HepG2 (cell line): ENCODE data around the gene PACSIN1. TPM values are rescaled to one million over a fixed set of nuclear protein-coding genes. Genes with fewer than 3 reads are reported as not detected.

Source experiments
- ADNP ChIP-seq: sonication (generic); formaldehyde crosslinking; IDR thresholded peaks from 2 replicates; pipeline ENCODE4 v1.4.0; 2020; ENCODE audit warnings: missing genetic modification reagents
- CENPT ChIP-seq: sonication (generic); formaldehyde crosslinking; IDR thresholded peaks from 2 replicates; pipeline ENCODE4 v1.8.0; 2022; ENCODE audit warnings: low read depth, mild to moderate bottlenecking, moderate library complexity, missing genetic modification reagents
- ELF4 ChIP-seq: sonication (generic); formaldehyde crosslinking; IDR thresholded peaks from 2 replicates; pipeline ENCODE4 v1.5.0; 2020; ENCODE audit warnings: missing genetic modification reagents, mild to moderate bottlenecking, moderate library complexity, borderline replicate concordance
- IRF9 ChIP-seq: sonication (generic); formaldehyde crosslinking; IDR thresholded peaks from 2 replicates; pipeline ENCODE4 v1.8.0; 2022; ENCODE audit warnings: missing genetic modification reagents, mild to moderate bottlenecking, borderline replicate concordance
- ISL2 ChIP-seq: sonication (generic); formaldehyde crosslinking; IDR thresholded peaks from 2 replicates; pipeline ENCODE4 v1.5.0; 2020; ENCODE audit warnings: missing genetic modification reagents
- KDM1A ChIP-seq: IDR thresholded peaks from 2 replicates; pipeline ENCODE4 v1.6.1; 2016; ENCODE audit warnings: missing compliant biosample characterization
- NFIB ChIP-seq: sonication (generic); formaldehyde crosslinking; IDR thresholded peaks from 2 replicates; pipeline ENCODE4 v1.9.0; 2021; ENCODE audit warnings: missing genetic modification reagents, mild to moderate bottlenecking, borderline replicate concordance
- RAD21 ChIP-seq: fragments of 450-650 bp; formaldehyde crosslinking; IDR thresholded peaks from 2 replicates; pipeline ENCODE4 v1.5.0; 2020; ENCODE audit warnings: mild to moderate bottlenecking
- SIX4 ChIP-seq: sonication (generic); formaldehyde crosslinking; IDR thresholded peaks from 2 replicates; pipeline ENCODE4 v1.4.0; 2020; ENCODE audit warnings: missing genetic modification reagents
- TEAD2 ChIP-seq: sonication (generic); formaldehyde crosslinking; IDR thresholded peaks from 2 replicates; pipeline ENCODE4 v1.9.0; 2021; ENCODE audit warnings: missing genetic modification reagents
- ZBTB42 ChIP-seq: sonication (generic); formaldehyde crosslinking; IDR thresholded peaks from 2 replicates; pipeline ENCODE4 v1.5.0; 2020; ENCODE audit warnings: mild to moderate bottlenecking, missing genetic modification reagents
- ZMYM2 ChIP-seq: sonication (generic); formaldehyde crosslinking; IDR thresholded peaks from 2 replicates; pipeline ENCODE4 v1.8.0; 2022; ENCODE audit warnings: mild to moderate bottlenecking, missing genetic modification reagents
- ZNF501 ChIP-seq: sonication (generic); formaldehyde crosslinking; IDR thresholded peaks from 2 replicates; pipeline ENCODE4 v1.5.1; 2020; ENCODE audit warnings: mild to moderate bottlenecking, moderate library complexity, missing genetic modification reagents
- ZNF513 ChIP-seq: sonication (generic); formaldehyde crosslinking; conservative IDR thresholded peaks from 2 replicates; pipeline ENCODE4 v1.5.0; 2020; ENCODE audit warnings: missing genetic modification reagents
- ZNF670 ChIP-seq: sonication (generic); formaldehyde crosslinking; IDR thresholded peaks from 2 replicates; pipeline ENCODE4 v1.8.0; 2022; ENCODE audit warnings: mild to moderate bottlenecking, missing genetic modification reagents, borderline replicate concordance
- ZNF83 ChIP-seq: sonication (generic); formaldehyde crosslinking; IDR thresholded peaks from 2 replicates; pipeline ENCODE4 v1.4.0; 2020; ENCODE audit warnings: missing genetic modification reagents, mild to moderate bottlenecking, borderline replicate concordance
- ZNF841 ChIP-seq: sonication (generic); formaldehyde crosslinking; IDR thresholded peaks from 2 replicates; pipeline ENCODE4 v1.8.1; 2023; ENCODE audit warnings: missing genetic modification reagents, borderline replicate concordance
- ZSCAN22 ChIP-seq: sonication (generic); formaldehyde crosslinking; IDR thresholded peaks from 2 replicates; pipeline ENCODE4 v1.4.0; 2020; ENCODE audit warnings: mild to moderate bottlenecking, missing genetic modification reagents
- polyA plus RNA-seq, 8 experiments: library from polyadenylated mRNA; depleted of rRNA in 3 of 8; stranded (reverse) in 7 of 8; unstranded in 1 of 8; fragments of >200 nt; fragmentation: Illumina TruSeq in 4 of 8; extraction: Trizol in 4 of 8; gene quantifications; 2 replicates each; pipeline versions ENCODE4 v1.2.1 to v1.2.3, GENCODE V29; 2011 to 2016; ENCODE audit warnings: low read depth in 4 of 8, missing spikeins in 1 of 8, mixed read lengths in 1 of 8; ENCODE audit not compliant: insufficient read depth in 1 of 8
- total RNA-seq, 5 experiments: library from RNA; depleted of rRNA; stranded (reverse); fragments of >200 nt; fragmentation: Illumina TruSeq; extraction: Trizol; gene quantifications; 2 replicates each; pipeline ENCODE4 v1.2.3, GENCODE V29; 2016; ENCODE audit warnings: low read depth in 1 of 5
- TF ChIP-seq, protein P1 (sequence below): sonication (generic); formaldehyde crosslinking; IDR thresholded peaks from 2 replicates; pipeline ENCODE4 v1.5.0; 2020; ENCODE audit warnings: mild to moderate bottlenecking, missing genetic modification reagents, borderline replicate concordance
- TF ChIP-seq, protein P2 (sequence below): sonication (generic); formaldehyde crosslinking; IDR thresholded peaks from 2 replicates; pipeline ENCODE4 v1.4.0; 2020; ENCODE audit warnings: missing genetic modification reagents
- TF ChIP-seq, protein P3 (sequence below): sonication (generic); formaldehyde crosslinking; IDR thresholded peaks from 2 replicates; pipeline ENCODE4 v1.4.0; 2020; ENCODE audit warnings: mild to moderate bottlenecking, missing genetic modification reagents

The PACSIN1 gene
- total and polyA plus RNA-seq, 2 of the 13 experiments (the other 11 are each of a cell fraction or from before 2014, with no cell fraction given), result not detected

- no peak for TF ChIP-seq CENPT (CRISPR knock-in tag)
- no peak for TF ChIP-seq ZNF513 (CRISPR knock-in tag)
- peak; percentile 77 for TF ChIP-seq RAD21 (CRISPR knock-in tag)
- no peak for TF ChIP-seq NFIB (CRISPR knock-in tag)
- 0 out of 2 replicates have a peak, but pooled peaks have one; percentile 32 for TF ChIP-seq ZSCAN22
- TF ChIP-seq ADNP (CRISPR knock-in tag), result peak; percentile 48; the same call in 1 of the 2 replicates
- TF ChIP-seq ZNF841 (CRISPR knock-in tag), result no peak
- no peak for TF ChIP-seq ELF4 (CRISPR knock-in tag)
- peak; percentile 55; the same call in 1 of the 2 replicates for TF ChIP-seq IRF9 (CRISPR knock-in tag)
- TF ChIP-seq ZBTB42 (CRISPR knock-in tag), result no peak
- TF ChIP-seq KDM1A (CRISPR knock-in tag), result peak; percentile 52; the same call in 1 of the 2 replicates
- TF ChIP-seq SIX4 (CRISPR knock-in tag), result no peak
- TF ChIP-seq ZMYM2 (CRISPR knock-in tag), result no peak
- 0 out of 2 replicates have a peak, but pooled peaks have one; percentile 32 for TF ChIP-seq ISL2 (CRISPR knock-in tag)
- TF ChIP-seq ZNF83 (CRISPR knock-in tag), result peak; percentile 34; the same call in 1 of the 2 replicates
- no peak for TF ChIP-seq ZNF670 (CRISPR knock-in tag)
- TF ChIP-seq, protein P1, sequence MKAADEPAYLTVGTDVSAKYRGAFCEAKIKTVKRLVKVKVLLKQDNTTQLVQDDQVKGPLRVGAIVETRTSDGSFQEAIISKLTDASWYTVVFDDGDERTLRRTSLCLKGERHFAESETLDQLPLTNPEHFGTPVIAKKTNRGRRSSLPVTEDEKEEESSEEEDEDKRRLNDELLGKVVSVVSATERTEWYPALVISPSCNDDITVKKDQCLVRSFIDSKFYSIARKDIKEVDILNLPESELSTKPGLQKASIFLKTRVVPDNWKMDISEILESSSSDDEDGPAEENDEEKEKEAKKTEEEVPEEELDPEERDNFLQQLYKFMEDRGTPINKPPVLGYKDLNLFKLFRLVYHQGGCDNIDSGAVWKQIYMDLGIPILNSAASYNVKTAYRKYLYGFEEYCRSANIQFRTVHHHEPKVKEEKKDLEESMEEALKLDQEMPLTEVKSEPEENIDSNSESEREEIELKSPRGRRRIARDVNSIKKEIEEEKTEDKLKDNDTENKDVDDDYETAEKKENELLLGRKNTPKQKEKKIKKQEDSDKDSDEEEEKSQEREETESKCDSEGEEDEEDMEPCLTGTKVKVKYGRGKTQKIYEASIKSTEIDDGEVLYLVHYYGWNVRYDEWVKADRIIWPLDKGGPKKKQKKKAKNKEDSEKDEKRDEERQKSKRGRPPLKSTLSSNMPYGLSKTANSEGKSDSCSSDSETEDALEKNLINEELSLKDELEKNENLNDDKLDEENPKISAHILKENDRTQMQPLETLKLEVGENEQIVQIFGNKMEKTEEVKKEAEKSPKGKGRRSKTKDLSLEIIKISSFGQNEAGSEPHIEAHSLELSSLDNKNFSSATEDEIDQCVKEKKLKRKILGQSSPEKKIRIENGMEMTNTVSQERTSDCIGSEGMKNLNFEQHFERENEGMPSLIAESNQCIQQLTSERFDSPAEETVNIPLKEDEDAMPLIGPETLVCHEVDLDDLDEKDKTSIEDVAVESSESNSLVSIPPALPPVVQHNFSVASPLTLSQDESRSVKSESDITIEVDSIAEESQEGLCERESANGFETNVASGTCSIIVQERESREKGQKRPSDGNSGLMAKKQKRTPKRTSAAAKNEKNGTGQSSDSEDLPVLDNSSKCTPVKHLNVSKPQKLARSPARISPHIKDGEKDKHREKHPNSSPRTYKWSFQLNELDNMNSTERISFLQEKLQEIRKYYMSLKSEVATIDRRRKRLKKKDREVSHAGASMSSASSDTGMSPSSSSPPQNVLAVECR (CRISPR knock-in tag), result peak; percentile 64
- peak; percentile 65; the same call in 1 of the 2 replicates for TF ChIP-seq ZNF501 (CRISPR knock-in tag)
- no peak for TF ChIP-seq TEAD2 (CRISPR knock-in tag)
- TF ChIP-seq, protein P2, sequence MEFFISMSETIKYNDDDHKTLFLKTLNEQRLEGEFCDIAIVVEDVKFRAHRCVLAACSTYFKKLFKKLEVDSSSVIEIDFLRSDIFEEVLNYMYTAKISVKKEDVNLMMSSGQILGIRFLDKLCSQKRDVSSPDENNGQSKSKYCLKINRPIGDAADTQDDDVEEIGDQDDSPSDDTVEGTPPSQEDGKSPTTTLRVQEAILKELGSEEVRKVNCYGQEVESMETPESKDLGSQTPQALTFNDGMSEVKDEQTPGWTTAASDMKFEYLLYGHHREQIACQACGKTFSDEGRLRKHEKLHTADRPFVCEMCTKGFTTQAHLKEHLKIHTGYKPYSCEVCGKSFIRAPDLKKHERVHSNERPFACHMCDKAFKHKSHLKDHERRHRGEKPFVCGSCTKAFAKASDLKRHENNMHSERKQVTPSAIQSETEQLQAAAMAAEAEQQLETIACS (CRISPR knock-in tag), result no peak
- TF ChIP-seq, protein P3, sequence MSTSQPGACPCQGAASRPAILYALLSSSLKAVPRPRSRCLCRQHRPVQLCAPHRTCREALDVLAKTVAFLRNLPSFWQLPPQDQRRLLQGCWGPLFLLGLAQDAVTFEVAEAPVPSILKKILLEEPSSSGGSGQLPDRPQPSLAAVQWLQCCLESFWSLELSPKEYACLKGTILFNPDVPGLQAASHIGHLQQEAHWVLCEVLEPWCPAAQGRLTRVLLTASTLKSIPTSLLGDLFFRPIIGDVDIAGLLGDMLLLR (CRISPR knock-in tag), result no peak
Observed at GRCh38 chr6:34560366-34561226, 94.7 kb downstream of the PACSIN1 start (continued).
